ENCODE results near the gene BICDL1. TPM values are rescaled to one million over a fixed set of nuclear protein-coding genes. Genes with fewer than 3 reads are reported as not detected.

The BICDL1 gene
- total RNA-seq, 1 donor from 2014 or later: 71.2 TPM

GRCh38 chr12:119998471-119999245, 9.6 kb downstream of the BICDL1 start:
- no peaks in the 10 kb centered on the region for H3K36me3 ChIP-seq
- H3K4me1 ChIP-seq: no peaks in the 10 kb centered on the region
- H3K27ac ChIP-seq: no peak overlapping the region
- no peak overlapping the region for H3K4me3 ChIP-seq
- intact Hi-C loops (cut with DNase I): no loop called here
- TF ChIP-seq POLR2A (IDR thresholded peaks at IDR 0.05): no peak
- no peak for TF ChIP-seq CTCF (IDR thresholded peaks at IDR 0.05)
- TF ChIP-seq POLR2AphosphoS5 (IDR thresholded peaks at IDR 0.05; ENCODE audit: insufficient read depth in 1 of 2, low read depth in 1 of 2): no peak
- H3K27me3 ChIP-seq: no peaks in the 10 kb centered on the region
- no peak for DNase-seq (ENCODE audit: extremely low spot score in 2 of 2)
- H3K9me3 ChIP-seq: no peaks in the 10 kb centered on the region

GRCh38 chr12:120000556-120000955, 11.5 kb downstream of the BICDL1 start:
- TF ChIP-seq CTCF (IDR thresholded peaks at IDR 0.05): no peak
- no peak for TF ChIP-seq POLR2AphosphoS5 (IDR thresholded peaks at IDR 0.05; ENCODE audit: insufficient read depth in 1 of 2, low read depth in 1 of 2)
- TF ChIP-seq POLR2A (IDR thresholded peaks at IDR 0.05): no peak
- Histone ChIP-seq H3K27ac (no peak overlapping the region), H3K4me1 (no peaks in the 10 kb centered on the region), H3K36me3 (no peaks in the 10 kb centered on the region), H3K9me3 (no peaks in the 10 kb centered on the region), H3K27me3 (no peaks in the 10 kb centered on the region), H3K4me3 (no peak overlapping the region)
- intact Hi-C loops (cut with DNase I): no loop called here
- no peak for DNase-seq (ENCODE audit: extremely low spot score in 2 of 2)

- no peak for DNase-seq (ENCODE audit: extremely low spot score in 2 of 2)
- Histone ChIP-seq H3K4me3 (no peak overlapping the region), H3K27ac (no peak overlapping the region), H3K4me1 (no peaks in the 10 kb centered on the region), H3K9me3 (no peaks in the 10 kb centered on the region), H3K27me3 (no peaks in the 10 kb centered on the region), H3K36me3 (no peaks in the 10 kb centered on the region)
- intact Hi-C loops (cut with DNase I): no loop called here
- TF ChIP-seq CTCF (IDR thresholded peaks at IDR 0.05) (no peak), POLR2AphosphoS5 (IDR thresholded peaks at IDR 0.05; ENCODE audit: insufficient read depth in 1 of 2, low read depth in 1 of 2) (no peak), POLR2A (IDR thresholded peaks at IDR 0.05) (no peak)
These were observed 17.4 kb downstream of the BICDL1 start for GRCh38 chr12:120006258-120006975.

DNA sequence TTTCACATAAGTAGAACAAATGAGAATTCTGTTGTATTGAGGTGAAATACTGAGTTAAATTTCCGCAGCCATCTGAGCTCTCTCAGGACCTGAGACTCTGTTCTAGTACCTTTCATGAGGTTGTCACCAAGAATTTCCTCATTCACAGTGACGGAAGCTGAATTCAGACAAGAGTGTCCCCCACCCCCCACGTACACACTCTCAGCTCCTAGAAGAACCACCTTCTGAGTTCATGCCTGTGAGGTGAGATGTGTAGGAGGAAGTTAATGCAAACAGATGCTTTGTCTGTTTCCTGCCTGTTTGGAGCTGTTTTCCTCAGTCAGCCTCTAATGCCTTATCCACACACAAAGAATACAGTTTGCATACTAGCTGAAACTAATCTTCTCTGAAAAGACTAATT, 18.2 kb downstream of the BICDL1 start:
- Histone ChIP-seq H3K36me3 (no peaks in the 10 kb centered on the region), H3K4me1 (no peaks in the 10 kb centered on the region), H3K4me3 (no peak overlapping the region), H3K27ac (no peak overlapping the region), H3K9me3 (no peaks in the 10 kb centered on the region), H3K27me3 (no peaks in the 10 kb centered on the region)
- TF ChIP-seq POLR2A (IDR thresholded peaks at IDR 0.05) (no peak), CTCF (IDR thresholded peaks at IDR 0.05) (no peak), POLR2AphosphoS5 (IDR thresholded peaks at IDR 0.05; ENCODE audit: insufficient read depth in 1 of 2, low read depth in 1 of 2) (no peak)
- intact Hi-C loops (cut with DNase I): no loop called here
- DNase-seq (ENCODE audit: extremely low spot score in 2 of 2): no peak

Data from vagina (tissue), 2 donors.